WTC11 (cell line): Measurements from ENCODE around the gene ARHGAP4. TPM values are rescaled to one million over a fixed set of nuclear protein-coding genes. Genes with fewer than 3 reads are reported as not detected.

Source experiments
- ATAC-seq: fragments of 200-7000 bp; cut with Tn5 transposase; 2 replicates; pipeline ENCODE4 v1.10.0; 2021; ENCODE audit warnings: mild to moderate bottlenecking, moderate library complexity
- CTCF ChIA-PET: fragments of 300-600 bp; sonication (Branson Sonifier 250); formaldehyde crosslinking; loops from one replicate; lab custom pipeline; 2021; ENCODE audit warnings: antibody characterized with exemption; lab: Charles Lee
- POLR2A ChIA-PET: fragments of 350-600 bp; sonication (Branson Sonifier 250); formaldehyde crosslinking; loops from one replicate; lab custom pipeline; 2021; ENCODE audit warnings: antibody characterized with exemption; lab: Charles Lee
- DNase-seq: peaks from one replicate; pipeline ENCODE4 v3.0.0; 2021; ENCODE audit warnings: low spot score
- H3K27ac Mint-ChIP-seq: 2 replicates; pipeline ENCODE4 v1.8.0; 2021; ENCODE audit warnings: mixed read lengths
- H3K27me3 Mint-ChIP-seq: 2 replicates; pipeline ENCODE4 v1.8.0; 2021; ENCODE audit warnings: low read depth, mild to moderate bottlenecking, moderate library complexity, mixed read lengths
- H3K36me3 Mint-ChIP-seq: 2 replicates; pipeline ENCODE4 v1.8.0; 2021; ENCODE audit warnings: mixed read lengths
- H3K4me1 Mint-ChIP-seq: 2 replicates; pipeline ENCODE4 v1.8.0; 2022; ENCODE audit warnings: mixed read lengths
- H3K4me3 Mint-ChIP-seq: 2 replicates; pipeline ENCODE4 v1.8.0; 2021; ENCODE audit warnings: mild to moderate bottlenecking, moderate library complexity, mixed read lengths
- H3K9me3 Mint-ChIP-seq: 2 replicates; pipeline ENCODE4 v1.8.0; 2021; ENCODE audit warnings: mixed read lengths
- GABPB1 ChIP-seq: sonication (generic); formaldehyde crosslinking; IDR thresholded peaks from 2 replicates; pipeline ENCODE4 v1.8.1; 2023; ENCODE audit warnings: mild to moderate bottlenecking, missing genetic modification reagents
- IRF2 ChIP-seq: sonication (generic); formaldehyde crosslinking; IDR thresholded peaks from 2 replicates; pipeline ENCODE4 v1.8.0; 2022; ENCODE audit warnings: low read depth, missing genetic modification reagents, borderline replicate concordance
- NR1H2 ChIP-seq: sonication (generic); formaldehyde crosslinking; IDR thresholded peaks from 2 replicates; pipeline ENCODE4 v1.9.0; 2021; ENCODE audit warnings: mild to moderate bottlenecking, moderate library complexity, missing genetic modification reagents
- NR3C1 ChIP-seq: sonication (generic); formaldehyde crosslinking; conservative IDR thresholded peaks from 2 replicates; pipeline ENCODE4 v1.8.1; 2023; ENCODE audit warnings: low read depth, mild to moderate bottlenecking, missing genetic modification reagents
- RORB ChIP-seq: fragments of 250-450 bp; sonication (Bioruptor Pico); IDR thresholded peaks from 2 replicates; pipeline ENCODE4 v1.9.0; 2021; ENCODE audit warnings: mild to moderate bottlenecking
- ZNF232 ChIP-seq: sonication (generic); formaldehyde crosslinking; IDR thresholded peaks from 2 replicates; pipeline ENCODE4 v1.8.0; 2022; ENCODE audit warnings: mild to moderate bottlenecking, missing genetic modification reagents
- total RNA-seq: library from RNA; stranded (reverse); gene quantifications from 3 replicates; pipeline ENCODE4 v1.2.3, GENCODE V29; 2021
- TF ChIP-seq, protein P1 (sequence below): sonication (generic); formaldehyde crosslinking; IDR thresholded peaks from 2 replicates; pipeline ENCODE4 v1.8.0; 2022; ENCODE audit warnings: mild to moderate bottlenecking, missing genetic modification reagents
- TF ChIP-seq, protein P2 (sequence below): fragments of 250-450 bp; sonication (Bioruptor Pico); IDR thresholded peaks from 2 replicates; pipeline ENCODE4 v1.8.0; 2021; ENCODE audit warnings: mild to moderate bottlenecking
- TF ChIP-seq, protein P3 (sequence below): sonication (generic); formaldehyde crosslinking; IDR thresholded peaks from 2 replicates; pipeline ENCODE4 v1.8.0; 2022; ENCODE audit warnings: missing genetic modification reagents
- TF ChIP-seq, protein P4 (sequence below): sonication (generic); formaldehyde crosslinking; IDR thresholded peaks from 2 replicates; pipeline ENCODE4 v1.8.1; 2023; ENCODE audit warnings: mild to moderate bottlenecking, moderate library complexity, missing genetic modification reagents
- TF ChIP-seq, protein P5 (sequence below): fragments of 200-600 bp; IDR thresholded peaks from 2 replicates; pipeline ENCODE4 v1.8.0; 2022; ENCODE audit warnings: antibody characterized with exemption
- TF ChIP-seq, protein P6 (sequence below): sonication (generic); formaldehyde crosslinking; IDR thresholded peaks from 2 replicates; pipeline ENCODE4 v1.8.1; 2023; ENCODE audit warnings: mild to moderate bottlenecking, missing genetic modification reagents
- TF ChIP-seq, protein P7 (sequence below): sonication (generic); formaldehyde crosslinking; IDR thresholded peaks from 2 replicates; pipeline ENCODE4 v1.8.1; 2022; ENCODE audit warnings: mild to moderate bottlenecking, moderate library complexity, missing genetic modification reagents
- TF ChIP-seq, protein P8 (sequence below): sonication (generic); formaldehyde crosslinking; IDR thresholded peaks from 2 replicates; pipeline ENCODE4 v1.8.0; 2023; ENCODE audit warnings: missing genetic modification reagents
- TF ChIP-seq, protein P9 (sequence below): sonication (generic); formaldehyde crosslinking; conservative IDR thresholded peaks from 2 replicates; pipeline ENCODE4 v1.8.1; 2022; ENCODE audit warnings: mild to moderate bottlenecking, missing genetic modification reagents
- TF ChIP-seq, protein P10 (sequence below): sonication (generic); formaldehyde crosslinking; IDR thresholded peaks from 2 replicates; pipeline ENCODE4 v1.8.1; 2023; ENCODE audit warnings: mild to moderate bottlenecking, missing genetic modification reagents, moderate library complexity
- TF ChIP-seq, protein P11 (sequence below): sonication (generic); formaldehyde crosslinking; IDR thresholded peaks from 2 replicates; pipeline ENCODE4 v1.8.1; 2022; ENCODE audit warnings: mild to moderate bottlenecking, missing genetic modification reagents, moderate library complexity, borderline replicate concordance
- TF ChIP-seq, protein P12 (sequence below): sonication (generic); formaldehyde crosslinking; IDR thresholded peaks from 2 replicates; pipeline ENCODE4 v1.8.1; 2022; ENCODE audit warnings: low read depth, mild to moderate bottlenecking, moderate library complexity, missing genetic modification reagents, borderline replicate concordance

Gene ARHGAP4
- total RNA-seq, 1 experiment from 2014 or later, result 52.1 TPM

DNA sequence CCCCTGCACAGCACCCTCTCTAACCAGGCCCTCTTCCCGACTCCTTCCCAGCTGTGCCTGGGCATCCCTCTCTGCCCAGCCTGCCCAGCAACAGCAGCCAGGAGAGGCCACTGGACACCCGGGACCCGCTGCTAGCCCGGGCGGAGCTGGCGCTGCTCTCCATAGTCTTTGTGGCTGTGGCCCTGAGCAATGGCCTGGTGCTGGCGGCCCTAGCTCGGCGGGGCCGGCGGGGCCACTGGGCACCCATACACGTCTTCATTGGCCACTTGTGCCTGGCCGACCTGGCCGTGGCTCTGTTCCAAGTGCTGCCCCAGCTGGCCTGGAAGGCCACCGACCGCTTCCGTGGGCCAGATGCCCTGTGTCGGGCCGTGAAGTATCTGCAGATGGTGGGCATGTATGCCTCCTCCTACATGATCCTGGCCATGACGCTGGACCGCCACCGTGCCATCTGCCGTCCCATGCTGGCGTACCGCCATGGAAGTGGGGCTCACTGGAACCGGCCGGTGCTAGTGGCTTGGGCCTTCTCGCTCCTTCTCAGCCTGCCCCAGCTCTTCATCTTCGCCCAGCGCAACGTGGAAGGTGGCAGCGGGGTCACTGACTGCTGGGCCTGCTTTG, 20.5 kb downstream of the ARHGAP4 start:
- H3K4me3 Mint-ChIP-seq, result no peak overlapping the region
- ChIA-PET POLR2A (no interaction called here), CTCF (interaction anchor here (1.7 kb wide), 1 partner anchor 42 kb away, joined by 6 read pairs; no protein-coding TSS in a partner anchor)
- DNase-seq (no peak), ATAC-seq (no peak)
- H3K9me3 Mint-ChIP-seq, result no peaks in the 10 kb centered on the region
- no peak overlapping the region for H3K27ac Mint-ChIP-seq
- peaks cover 22% of the 10 kb centered on the region for H3K4me1 Mint-ChIP-seq
- H3K36me3 Mint-ChIP-seq, result no peaks in the 10 kb centered on the region
- H3K27me3 Mint-ChIP-seq, result no peaks in the 10 kb centered on the region; the same call in 1 of the 2 replicates
- TF ChIP-seq GABPB1 (CRISPR knock-in tag) (no peak), RORB (no peak), ZNF232 (CRISPR knock-in tag) (no peak), NR1H2 (CRISPR knock-in tag) (no peak), IRF2 (no peak), NR3C1 (CRISPR knock-in tag) (no peak)
- TF ChIP-seq, protein P1, sequence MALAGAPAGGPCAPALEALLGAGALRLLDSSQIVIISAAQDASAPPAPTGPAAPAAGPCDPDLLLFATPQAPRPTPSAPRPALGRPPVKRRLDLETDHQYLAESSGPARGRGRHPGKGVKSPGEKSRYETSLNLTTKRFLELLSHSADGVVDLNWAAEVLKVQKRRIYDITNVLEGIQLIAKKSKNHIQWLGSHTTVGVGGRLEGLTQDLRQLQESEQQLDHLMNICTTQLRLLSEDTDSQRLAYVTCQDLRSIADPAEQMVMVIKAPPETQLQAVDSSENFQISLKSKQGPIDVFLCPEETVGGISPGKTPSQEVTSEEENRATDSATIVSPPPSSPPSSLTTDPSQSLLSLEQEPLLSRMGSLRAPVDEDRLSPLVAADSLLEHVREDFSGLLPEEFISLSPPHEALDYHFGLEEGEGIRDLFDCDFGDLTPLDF (CRISPR knock-in tag), result no peak
- TF ChIP-seq, protein P2, sequence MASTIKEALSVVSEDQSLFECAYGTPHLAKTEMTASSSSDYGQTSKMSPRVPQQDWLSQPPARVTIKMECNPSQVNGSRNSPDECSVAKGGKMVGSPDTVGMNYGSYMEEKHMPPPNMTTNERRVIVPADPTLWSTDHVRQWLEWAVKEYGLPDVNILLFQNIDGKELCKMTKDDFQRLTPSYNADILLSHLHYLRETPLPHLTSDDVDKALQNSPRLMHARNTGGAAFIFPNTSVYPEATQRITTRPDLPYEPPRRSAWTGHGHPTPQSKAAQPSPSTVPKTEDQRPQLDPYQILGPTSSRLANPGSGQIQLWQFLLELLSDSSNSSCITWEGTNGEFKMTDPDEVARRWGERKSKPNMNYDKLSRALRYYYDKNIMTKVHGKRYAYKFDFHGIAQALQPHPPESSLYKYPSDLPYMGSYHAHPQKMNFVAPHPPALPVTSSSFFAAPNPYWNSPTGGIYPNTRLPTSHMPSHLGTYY (CRISPR knock-in tag), result no peak
- TF ChIP-seq, protein P3, sequence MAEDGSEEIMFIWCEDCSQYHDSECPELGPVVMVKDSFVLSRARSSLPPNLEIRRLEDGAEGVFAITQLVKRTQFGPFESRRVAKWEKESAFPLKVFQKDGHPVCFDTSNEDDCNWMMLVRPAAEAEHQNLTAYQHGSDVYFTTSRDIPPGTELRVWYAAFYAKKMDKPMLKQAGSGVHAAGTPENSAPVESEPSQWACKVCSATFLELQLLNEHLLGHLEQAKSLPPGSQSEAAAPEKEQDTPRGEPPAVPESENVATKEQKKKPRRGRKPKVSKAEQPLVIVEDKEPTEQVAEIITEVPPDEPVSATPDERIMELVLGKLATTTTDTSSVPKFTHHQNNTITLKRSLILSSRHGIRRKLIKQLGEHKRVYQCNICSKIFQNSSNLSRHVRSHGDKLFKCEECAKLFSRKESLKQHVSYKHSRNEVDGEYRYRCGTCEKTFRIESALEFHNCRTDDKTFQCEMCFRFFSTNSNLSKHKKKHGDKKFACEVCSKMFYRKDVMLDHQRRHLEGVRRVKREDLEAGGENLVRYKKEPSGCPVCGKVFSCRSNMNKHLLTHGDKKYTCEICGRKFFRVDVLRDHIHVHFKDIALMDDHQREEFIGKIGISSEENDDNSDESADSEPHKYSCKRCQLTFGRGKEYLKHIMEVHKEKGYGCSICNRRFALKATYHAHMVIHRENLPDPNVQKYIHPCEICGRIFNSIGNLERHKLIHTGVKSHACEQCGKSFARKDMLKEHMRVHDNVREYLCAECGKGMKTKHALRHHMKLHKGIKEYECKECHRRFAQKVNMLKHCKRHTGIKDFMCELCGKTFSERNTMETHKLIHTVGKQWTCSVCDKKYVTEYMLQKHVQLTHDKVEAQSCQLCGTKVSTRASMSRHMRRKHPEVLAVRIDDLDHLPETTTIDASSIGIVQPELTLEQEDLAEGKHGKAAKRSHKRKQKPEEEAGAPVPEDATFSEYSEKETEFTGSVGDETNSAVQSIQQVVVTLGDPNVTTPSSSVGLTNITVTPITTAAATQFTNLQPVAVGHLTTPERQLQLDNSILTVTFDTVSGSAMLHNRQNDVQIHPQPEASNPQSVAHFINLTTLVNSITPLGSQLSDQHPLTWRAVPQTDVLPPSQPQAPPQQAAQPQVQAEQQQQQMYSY (CRISPR knock-in tag), result no peak
- TF ChIP-seq, protein P4, sequence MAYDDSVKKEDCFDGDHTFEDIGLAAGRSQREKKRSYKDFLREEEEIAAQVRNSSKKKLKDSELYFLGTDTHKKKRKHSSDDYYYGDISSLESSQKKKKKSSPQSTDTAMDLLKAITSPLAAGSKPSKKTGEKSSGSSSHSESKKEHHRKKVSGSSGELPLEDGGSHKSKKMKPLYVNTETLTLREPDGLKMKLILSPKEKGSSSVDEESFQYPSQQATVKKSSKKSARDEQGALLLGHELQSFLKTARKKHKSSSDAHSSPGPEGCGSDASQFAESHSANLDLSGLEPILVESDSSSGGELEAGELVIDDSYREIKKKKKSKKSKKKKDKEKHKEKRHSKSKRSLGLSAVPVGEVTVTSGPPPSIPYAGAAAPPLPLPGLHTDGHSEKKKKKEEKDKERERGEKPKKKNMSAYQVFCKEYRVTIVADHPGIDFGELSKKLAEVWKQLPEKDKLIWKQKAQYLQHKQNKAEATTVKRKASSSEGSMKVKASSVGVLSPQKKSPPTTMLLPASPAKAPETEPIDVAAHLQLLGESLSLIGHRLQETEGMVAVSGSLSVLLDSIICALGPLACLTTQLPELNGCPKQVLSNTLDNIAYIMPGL (CRISPR knock-in tag), result no peak
- TF ChIP-seq, protein P5, sequence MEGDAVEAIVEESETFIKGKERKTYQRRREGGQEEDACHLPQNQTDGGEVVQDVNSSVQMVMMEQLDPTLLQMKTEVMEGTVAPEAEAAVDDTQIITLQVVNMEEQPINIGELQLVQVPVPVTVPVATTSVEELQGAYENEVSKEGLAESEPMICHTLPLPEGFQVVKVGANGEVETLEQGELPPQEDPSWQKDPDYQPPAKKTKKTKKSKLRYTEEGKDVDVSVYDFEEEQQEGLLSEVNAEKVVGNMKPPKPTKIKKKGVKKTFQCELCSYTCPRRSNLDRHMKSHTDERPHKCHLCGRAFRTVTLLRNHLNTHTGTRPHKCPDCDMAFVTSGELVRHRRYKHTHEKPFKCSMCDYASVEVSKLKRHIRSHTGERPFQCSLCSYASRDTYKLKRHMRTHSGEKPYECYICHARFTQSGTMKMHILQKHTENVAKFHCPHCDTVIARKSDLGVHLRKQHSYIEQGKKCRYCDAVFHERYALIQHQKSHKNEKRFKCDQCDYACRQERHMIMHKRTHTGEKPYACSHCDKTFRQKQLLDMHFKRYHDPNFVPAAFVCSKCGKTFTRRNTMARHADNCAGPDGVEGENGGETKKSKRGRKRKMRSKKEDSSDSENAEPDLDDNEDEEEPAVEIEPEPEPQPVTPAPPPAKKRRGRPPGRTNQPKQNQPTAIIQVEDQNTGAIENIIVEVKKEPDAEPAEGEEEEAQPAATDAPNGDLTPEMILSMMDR, result no peak
- TF ChIP-seq, protein P6, sequence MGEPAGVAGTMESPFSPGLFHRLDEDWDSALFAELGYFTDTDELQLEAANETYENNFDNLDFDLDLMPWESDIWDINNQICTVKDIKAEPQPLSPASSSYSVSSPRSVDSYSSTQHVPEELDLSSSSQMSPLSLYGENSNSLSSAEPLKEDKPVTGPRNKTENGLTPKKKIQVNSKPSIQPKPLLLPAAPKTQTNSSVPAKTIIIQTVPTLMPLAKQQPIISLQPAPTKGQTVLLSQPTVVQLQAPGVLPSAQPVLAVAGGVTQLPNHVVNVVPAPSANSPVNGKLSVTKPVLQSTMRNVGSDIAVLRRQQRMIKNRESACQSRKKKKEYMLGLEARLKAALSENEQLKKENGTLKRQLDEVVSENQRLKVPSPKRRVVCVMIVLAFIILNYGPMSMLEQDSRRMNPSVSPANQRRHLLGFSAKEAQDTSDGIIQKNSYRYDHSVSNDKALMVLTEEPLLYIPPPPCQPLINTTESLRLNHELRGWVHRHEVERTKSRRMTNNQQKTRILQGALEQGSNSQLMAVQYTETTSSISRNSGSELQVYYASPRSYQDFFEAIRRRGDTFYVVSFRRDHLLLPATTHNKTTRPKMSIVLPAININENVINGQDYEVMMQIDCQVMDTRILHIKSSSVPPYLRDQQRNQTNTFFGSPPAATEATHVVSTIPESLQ (CRISPR knock-in tag), result no peak
- TF ChIP-seq, protein P7, sequence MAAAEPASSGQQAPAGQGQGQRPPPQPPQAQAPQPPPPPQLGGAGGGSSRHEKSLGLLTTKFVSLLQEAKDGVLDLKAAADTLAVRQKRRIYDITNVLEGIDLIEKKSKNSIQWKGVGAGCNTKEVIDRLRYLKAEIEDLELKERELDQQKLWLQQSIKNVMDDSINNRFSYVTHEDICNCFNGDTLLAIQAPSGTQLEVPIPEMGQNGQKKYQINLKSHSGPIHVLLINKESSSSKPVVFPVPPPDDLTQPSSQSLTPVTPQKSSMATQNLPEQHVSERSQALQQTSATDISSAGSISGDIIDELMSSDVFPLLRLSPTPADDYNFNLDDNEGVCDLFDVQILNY, result no peak
- TF ChIP-seq, protein P8, sequence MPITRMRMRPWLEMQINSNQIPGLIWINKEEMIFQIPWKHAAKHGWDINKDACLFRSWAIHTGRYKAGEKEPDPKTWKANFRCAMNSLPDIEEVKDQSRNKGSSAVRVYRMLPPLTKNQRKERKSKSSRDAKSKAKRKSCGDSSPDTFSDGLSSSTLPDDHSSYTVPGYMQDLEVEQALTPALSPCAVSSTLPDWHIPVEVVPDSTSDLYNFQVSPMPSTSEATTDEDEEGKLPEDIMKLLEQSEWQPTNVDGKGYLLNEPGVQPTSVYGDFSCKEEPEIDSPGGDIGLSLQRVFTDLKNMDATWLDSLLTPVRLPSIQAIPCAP (CRISPR knock-in tag), result no peak
- TF ChIP-seq, protein P9, sequence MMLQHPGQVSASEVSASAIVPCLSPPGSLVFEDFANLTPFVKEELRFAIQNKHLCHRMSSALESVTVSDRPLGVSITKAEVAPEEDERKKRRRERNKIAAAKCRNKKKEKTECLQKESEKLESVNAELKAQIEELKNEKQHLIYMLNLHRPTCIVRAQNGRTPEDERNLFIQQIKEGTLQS (CRISPR knock-in tag), result no peak
- TF ChIP-seq, protein P10, sequence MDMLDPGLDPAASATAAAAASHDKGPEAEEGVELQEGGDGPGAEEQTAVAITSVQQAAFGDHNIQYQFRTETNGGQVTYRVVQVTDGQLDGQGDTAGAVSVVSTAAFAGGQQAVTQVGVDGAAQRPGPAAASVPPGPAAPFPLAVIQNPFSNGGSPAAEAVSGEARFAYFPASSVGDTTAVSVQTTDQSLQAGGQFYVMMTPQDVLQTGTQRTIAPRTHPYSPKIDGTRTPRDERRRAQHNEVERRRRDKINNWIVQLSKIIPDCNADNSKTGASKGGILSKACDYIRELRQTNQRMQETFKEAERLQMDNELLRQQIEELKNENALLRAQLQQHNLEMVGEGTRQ (CRISPR knock-in tag), result no peak
- TF ChIP-seq, protein P11, sequence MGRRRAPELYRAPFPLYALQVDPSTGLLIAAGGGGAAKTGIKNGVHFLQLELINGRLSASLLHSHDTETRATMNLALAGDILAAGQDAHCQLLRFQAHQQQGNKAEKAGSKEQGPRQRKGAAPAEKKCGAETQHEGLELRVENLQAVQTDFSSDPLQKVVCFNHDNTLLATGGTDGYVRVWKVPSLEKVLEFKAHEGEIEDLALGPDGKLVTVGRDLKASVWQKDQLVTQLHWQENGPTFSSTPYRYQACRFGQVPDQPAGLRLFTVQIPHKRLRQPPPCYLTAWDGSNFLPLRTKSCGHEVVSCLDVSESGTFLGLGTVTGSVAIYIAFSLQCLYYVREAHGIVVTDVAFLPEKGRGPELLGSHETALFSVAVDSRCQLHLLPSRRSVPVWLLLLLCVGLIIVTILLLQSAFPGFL, result no peak
- TF ChIP-seq, protein P12, sequence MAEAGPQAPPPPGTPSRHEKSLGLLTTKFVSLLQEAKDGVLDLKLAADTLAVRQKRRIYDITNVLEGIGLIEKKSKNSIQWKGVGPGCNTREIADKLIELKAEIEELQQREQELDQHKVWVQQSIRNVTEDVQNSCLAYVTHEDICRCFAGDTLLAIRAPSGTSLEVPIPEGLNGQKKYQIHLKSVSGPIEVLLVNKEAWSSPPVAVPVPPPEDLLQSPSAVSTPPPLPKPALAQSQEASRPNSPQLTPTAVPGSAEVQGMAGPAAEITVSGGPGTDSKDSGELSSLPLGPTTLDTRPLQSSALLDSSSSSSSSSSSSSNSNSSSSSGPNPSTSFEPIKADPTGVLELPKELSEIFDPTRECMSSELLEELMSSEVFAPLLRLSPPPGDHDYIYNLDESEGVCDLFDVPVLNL, result no peak
